NOMO-1 treated with dmso at 0.1 percent for 144 hours (cell line): ENCODE data around the gene PER3.
A peak's percentile ranks its signal among the peaks of the same experiment; 100 is the strongest.

Experiments used
- DNase-seq: peaks from one replicate; lab custom pipeline; 2025; ENCODE audit not compliant: unreplicated experiment; lab: John Stamatoyannopoulos, UW

Gene PER3

DNA sequence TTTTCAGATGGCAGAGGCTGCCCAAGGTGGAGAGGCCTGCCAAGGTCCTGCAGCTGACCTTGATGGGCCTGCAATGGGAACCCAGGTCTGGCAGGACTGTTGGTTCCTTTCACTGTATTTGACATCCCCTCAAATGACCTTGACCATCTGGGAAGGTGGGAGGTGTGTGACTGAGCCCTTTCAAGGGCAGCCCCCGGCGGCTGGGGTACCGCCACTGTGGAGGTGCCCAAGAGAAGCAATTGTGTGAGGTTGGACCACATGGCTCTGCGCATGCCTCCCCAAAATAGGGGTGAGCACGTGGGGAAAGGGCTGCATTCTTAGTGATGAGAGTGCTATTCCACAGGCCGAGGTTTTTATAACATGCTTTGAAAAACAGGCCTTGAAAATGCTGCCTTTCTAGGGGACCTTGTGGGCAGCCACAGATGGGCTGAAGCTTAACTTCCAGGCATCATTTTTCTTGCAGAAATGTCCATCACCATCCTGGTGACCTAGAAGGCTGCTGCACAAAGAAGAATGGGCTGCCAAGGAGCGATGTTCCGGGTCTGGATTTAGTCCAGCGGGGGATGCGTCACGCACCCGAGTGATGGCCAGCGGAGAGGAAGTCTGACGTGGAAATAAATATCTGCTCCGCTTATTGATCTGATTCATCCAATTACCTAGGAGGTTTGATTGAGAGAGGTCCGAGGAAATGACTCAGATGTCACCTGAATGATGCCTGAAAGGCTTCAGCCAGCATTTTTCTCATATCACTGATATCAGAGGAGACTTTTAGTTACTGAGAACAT, 85.2 kb downstream of the PER3 start:
- no peak for DNase-seq

DNA sequence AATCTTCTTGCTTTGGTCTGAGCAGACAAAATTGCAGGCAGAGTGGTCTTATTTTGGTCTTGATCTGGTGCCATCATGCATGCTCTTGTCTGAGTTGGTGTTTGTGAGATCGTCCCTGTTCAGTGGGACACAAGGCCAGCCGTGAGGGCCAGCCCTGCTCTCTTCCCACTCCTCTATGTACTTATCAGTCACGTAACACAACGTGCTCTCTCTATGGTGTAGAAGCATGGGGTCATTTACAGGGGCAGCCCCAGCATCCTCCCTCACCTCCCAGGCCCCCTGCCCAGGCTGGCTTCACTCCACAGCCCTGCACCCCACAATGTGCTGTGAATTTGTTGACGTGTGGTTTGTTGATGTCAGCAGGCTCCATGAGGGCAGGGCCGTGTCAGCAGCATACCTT, 87.0 kb downstream of the PER3 start:
- no peak for DNase-seq

DNA sequence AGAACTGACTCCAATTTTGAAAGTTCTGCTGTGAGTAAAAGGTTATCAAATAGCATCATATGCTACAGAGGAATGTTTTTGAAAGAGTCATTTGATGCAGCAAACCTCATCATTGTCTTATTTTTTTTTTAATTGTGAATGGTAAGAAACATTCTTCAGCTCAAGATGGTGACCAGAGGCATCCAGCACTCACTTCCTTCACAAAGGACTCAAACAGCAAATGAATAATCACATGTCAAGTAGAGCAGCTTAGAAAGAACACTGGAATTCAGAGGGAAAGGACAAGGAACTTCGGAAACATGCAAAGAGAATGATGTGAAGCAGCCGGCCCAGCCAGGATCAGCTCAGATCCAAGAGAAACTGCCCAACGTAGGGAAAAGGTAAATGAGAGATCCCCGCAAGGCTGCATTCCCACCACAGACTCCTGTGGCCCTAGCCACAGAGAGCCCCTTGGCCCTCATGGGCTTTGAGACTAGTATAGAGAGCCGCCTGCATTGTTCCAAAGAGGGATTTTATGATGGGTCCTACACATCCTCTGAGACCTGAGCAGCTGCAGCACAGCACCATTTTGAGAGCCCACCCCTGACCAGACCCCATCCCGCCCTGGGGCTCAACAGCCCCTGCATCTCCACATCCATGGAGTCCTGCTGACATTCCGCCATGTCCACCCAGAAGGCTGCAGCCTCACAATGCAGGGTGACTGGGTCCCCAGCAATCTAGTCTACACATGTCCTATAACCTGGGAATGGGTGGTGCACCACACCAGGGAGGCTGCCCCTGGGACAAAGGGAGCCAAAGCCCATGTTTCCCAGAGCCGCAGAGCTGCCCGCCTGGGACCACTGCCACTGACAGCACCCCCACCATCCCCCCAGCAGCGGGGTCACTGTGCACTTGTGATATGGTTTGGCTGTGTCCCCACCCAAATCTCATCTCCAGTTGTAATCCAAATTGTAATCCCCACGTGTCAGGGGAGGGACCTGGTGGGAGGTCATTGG, 90.0 kb downstream of the PER3 start:
- DNase-seq, result no peak

DNA sequence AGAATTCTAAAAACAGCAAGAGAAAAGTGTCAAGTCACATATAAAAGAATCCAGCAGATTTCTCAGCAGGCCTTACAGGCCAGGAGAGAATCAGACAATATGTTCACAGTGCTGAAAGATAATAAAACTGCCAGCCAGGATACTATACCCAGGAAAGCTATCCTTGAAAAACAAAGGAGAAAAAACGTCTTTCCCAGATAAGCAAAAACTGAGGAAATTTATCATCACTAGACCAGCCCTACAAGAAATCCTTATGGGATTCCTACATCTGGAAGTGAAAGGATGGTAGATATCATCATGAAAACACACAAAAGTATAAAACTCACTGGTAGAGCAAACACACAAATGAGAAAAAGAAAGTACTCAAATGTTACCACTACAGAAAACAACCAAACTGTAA, 93.9 kb downstream of the PER3 start:
- DNase-seq, result no peak

DNA sequence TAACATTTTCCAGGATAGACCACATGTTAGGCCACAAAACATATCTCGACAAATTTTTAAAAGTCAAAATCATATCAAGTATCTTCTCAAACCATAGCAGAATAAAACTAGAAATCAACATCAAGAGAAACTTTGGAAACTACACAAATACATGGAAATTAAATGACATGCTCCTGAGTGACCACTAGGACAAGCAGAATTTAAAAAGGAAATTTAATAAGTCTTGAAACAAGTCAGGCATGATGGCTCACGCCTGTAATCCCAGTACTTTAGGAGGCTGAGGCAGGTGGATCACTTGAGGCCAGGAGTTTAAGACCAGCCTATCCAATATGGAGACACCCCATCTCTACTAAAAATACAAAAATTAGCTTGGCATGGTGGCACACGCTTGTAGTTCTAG, 95.1 kb downstream of the PER3 start:
- DNase-seq, result no peak

DNA sequence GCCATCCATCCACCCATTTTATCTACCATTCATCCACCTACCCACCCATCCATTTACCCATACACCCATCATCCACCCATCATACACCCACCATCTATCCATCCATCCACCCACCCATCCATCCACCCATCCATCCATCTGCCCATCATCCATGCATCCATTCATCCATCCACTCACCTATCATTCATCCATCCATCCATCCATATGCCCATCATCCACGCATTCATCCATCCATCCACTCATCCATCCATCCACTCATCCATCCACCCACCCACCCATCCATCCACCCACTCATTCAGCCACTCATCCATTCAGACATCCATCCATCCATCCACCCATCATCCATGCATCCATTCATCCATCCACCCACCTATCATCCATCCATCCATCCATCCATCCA, 100.7 kb downstream of the PER3 start:
- no peak for DNase-seq

DNA sequence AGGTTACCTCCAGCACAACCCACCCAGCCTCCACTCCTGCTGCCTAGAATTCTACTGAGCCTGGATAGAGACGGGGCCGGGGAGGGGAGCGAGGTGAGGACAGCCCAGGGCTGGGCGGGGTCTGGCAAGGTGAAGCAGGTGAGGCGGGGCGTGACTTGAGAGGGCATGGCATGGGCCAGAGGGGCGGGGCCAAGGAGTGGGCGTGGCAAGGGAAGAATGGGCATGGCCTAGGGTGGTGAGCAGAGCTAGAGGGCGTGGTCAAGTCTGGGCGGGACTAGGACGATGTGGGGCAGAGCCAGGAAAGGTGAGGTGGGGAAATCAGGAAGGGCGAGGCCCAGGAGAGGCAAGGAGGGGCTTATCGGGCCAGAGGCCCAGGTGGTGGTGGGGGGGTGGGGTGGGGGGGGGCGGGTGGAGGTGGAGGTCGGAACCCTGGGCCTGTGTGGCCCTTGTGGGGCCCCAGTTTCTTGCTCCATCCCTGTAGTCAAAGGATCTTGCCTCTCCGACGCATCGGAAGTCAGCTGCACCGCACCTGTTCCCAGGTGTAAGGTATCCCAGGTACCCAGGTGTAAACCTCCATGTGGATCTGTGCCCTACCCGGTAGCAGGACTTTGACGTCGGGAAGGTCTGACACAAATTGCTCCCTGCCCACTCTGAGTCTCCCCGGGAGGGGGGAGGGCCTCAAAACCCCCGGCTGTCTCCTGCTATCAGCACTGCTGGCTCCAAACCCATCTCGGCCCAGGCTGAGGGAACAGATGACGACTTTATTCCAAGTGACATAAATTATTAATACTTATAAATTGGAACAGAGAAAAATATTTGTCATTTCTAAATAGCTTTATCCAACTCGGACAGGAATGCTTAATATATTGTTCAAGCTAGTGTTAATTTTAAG, 101.7 kb downstream of the PER3 start:
- no peak for DNase-seq

DNA sequence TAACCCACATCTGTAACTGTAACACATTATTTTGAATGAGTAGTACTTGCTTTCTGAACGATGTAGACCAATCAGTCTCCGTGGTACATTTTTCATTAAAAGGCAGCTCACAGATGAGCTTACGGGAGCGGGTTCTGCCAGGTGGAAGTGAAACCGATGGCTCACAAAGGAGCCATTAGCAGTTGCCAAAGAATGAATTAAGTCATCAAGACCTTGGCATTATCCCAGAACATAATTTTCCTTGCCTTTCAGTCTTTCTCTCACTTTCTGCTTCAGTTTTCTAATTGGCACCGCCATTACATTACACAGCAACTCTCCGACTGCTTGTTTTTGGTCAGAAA, 102.3 kb downstream of the PER3 start:
- peak; percentile 66 for DNase-seq

DNA sequence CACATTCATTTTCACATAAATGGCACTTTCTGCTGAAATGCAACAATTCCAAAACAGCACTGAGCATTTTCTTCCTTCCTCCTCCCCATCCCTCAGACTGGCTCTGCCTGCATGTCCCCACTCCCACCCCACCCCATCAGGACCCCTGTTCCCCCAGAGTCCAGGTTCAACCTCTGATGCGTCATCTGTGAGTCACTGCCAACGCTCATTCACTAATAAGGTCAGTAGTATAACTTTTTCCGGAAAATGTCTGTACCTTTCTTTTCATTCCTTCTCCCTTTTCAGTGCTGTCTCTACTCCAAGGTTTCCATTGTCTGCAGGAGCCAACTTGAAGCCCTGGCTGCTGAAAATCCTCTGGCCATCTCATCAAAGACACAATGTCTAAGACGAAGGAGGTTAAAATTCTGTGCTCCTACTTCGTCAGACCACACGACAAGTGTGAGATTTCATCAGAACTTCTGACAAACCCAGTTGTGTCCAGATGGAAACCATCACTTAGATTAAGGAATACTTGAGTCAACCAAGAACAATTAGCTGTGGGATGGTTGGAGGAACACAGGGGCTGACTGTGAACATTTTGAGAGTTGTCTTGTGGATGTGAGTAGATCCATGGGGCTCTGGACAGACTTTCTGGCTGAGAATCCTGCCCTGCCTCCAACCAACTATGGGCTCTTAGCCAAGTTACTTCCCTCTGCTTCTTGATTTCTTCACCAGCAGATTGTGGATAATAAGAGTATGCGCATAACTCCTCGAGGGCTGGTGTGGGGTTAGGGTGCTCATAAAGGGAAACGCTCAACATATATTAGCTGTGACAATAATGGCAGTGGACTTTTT, 104.4 kb downstream of the PER3 start:
- DNase-seq, result no peak

DNA sequence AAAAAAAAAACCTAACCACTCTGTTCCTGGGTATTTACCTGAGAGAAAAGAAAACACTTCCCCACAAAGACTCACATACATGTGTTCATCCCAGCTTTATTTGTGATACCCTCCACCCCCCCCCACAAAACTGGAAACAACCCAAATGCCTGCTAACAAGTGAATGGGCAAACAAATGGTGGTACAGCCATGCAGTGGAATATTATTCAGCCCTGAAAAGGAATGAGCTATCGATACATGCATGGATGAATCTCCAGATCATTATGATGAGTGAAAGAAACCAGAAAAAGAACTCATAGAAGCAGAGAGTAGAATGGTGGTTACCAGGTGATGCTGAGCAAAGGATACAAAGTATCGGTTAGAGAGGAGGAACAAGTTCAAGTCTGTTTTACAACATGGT, 106.8 kb downstream of the PER3 start:
- no peak for DNase-seq

DNA sequence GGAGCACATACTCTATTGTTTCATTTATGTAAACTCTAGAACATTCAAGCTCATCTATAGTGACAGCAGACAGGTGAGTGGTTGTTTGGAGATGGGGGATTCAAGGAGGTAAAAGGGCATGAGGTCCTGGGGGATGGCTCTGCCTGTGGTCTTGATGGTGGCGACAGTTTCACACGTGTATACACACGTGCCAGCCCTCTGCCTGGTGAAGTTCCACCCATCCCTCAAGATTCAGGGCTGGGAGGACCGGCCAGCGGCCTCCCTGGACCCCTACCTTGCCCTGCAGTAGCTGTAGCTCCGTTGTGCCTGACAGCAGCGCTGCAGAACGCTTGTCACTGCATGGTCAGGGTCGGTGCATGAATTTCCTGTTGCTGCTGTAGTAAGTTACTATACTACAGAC, 107.7 kb downstream of the PER3 start:
- no peak for DNase-seq

DNA sequence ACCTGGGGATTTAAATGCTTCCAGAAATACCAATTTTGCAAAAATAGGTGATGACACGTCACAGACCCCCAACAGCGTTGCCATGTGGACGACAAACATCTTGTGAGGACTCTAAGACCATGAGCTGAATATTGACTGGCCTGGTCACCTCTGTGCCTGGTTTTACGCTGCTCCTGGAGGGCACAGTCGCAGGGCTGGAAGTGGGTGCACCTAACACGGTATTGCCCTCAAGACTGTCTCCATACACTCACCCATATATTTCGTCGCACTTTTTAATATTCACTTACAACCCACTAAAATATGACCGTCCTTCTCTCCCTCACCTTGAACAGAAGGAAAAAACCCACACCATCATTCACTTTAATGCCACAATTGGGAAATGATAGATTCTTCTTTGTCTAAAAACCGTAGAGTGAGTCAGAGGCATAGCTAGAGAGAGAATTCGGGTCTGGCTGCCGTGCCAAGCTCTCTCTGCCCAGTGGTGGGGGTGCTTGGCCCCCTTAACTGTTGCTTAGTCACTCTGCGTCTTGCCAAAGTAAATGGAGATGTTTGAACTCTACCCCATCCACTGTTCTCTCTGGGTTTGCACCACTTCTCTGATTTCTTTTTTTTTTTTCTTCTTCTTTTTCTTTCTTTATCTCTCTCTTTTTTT, 109.6 kb downstream of the PER3 start:
- DNase-seq, result no peak
